Nephron progenitor cell (in vitro differentiated cells): ENCODE measurements around the gene GRIN1.

Experiments
- DNase-seq: peaks from one replicate; pipeline ENCODE4 v3.0.0; 2021
- H3K27ac Mint-ChIP-seq: 2 replicates; pipeline ENCODE4 v1.8.0; 2021; ENCODE audit warnings: mild to moderate bottlenecking, moderate library complexity, mixed read lengths
- H3K27me3 Mint-ChIP-seq: 2 replicates; pipeline ENCODE4 v1.8.0; 2021; ENCODE audit warnings: mild to moderate bottlenecking, low read depth, mixed read lengths; ENCODE audit not compliant: poor library complexity
- H3K36me3 Mint-ChIP-seq: 2 replicates; pipeline ENCODE4 v1.8.0; 2021; ENCODE audit warnings: low read depth, mixed read lengths
- H3K4me1 Mint-ChIP-seq: 2 replicates; pipeline ENCODE4 v1.8.0; 2021; ENCODE audit warnings: mixed read lengths
- H3K4me3 Mint-ChIP-seq: 2 replicates; pipeline ENCODE4 v1.8.0; 2021; ENCODE audit warnings: mild to moderate bottlenecking, moderate library complexity, mixed read lengths
- H3K9me3 Mint-ChIP-seq: 2 replicates; pipeline ENCODE4 v1.8.0; 2021; ENCODE audit warnings: mild to moderate bottlenecking, moderate library complexity, mixed read lengths
- CTCF ChIP-seq: fragments of 200-600 bp; sonication (generic); IDR thresholded peaks from 2 replicates; pipeline ENCODE4 v1.5.0; 2021; ENCODE audit warnings: antibody characterized with exemption

The GRIN1 gene

GRCh38 chr9:137107982-137108381 is 31.0 kb upstream of the GRIN1 start:
- Mint-ChIP-seq H3K4me3 (no peak overlapping the region), H3K36me3 (no peaks in the 10 kb centered on the region), H3K27me3 (peaks cover 3% of the 10 kb centered on the region), H3K4me1 (no peaks in the 10 kb centered on the region), H3K9me3 (no peaks in the 10 kb centered on the region), H3K27ac (no peak overlapping the region)
- no peak for DNase-seq
- TF ChIP-seq CTCF, result no peak

- TF ChIP-seq CTCF, result no peak
- Mint-ChIP-seq H3K27ac (no peak overlapping the region), H3K36me3 (no peaks in the 10 kb centered on the region), H3K4me1 (no peaks in the 10 kb centered on the region), H3K4me3 (no peak overlapping the region), H3K9me3 (no peaks in the 10 kb centered on the region), H3K27me3 (peaks cover 11% of the 10 kb centered on the region)
- no peak for DNase-seq
Observed at GRCh38 chr9:137108608-137109249, 30.2 kb upstream of the GRIN1 start.

- no peaks in the 10 kb centered on the region for H3K36me3 Mint-ChIP-seq
- H3K27ac Mint-ChIP-seq, result no peak overlapping the region
- H3K27me3 Mint-ChIP-seq, result peaks cover 11% of the 10 kb centered on the region
- no peak for TF ChIP-seq CTCF
- no peak for DNase-seq
- no peak overlapping the region for H3K4me3 Mint-ChIP-seq
- no peaks in the 10 kb centered on the region for H3K4me1 Mint-ChIP-seq
- no peaks in the 10 kb centered on the region for H3K9me3 Mint-ChIP-seq
Observed at GRCh38 chr9:137109250-137110146, 29.5 kb upstream of the GRIN1 start.

- Mint-ChIP-seq H3K9me3 (no peaks in the 10 kb centered on the region), H3K27me3 (peaks cover 16% of the 10 kb centered on the region), H3K36me3 (no peaks in the 10 kb centered on the region), H3K4me1 (no peaks in the 10 kb centered on the region), H3K27ac (no peak overlapping the region), H3K4me3 (no peak overlapping the region)
- DNase-seq, result no peak
- no peak for TF ChIP-seq CTCF
Observed at GRCh38 chr9:137110147-137110910, 28.6 kb upstream of the GRIN1 start.

- no peak for TF ChIP-seq CTCF
- H3K4me1 Mint-ChIP-seq, result no peaks in the 10 kb centered on the region
- no peaks in the 10 kb centered on the region for H3K9me3 Mint-ChIP-seq
- H3K27me3 Mint-ChIP-seq, result peaks cover 24% of the 10 kb centered on the region
- no peak overlapping the region for H3K4me3 Mint-ChIP-seq
- no peak overlapping the region for H3K27ac Mint-ChIP-seq
- DNase-seq, result no peak
- H3K36me3 Mint-ChIP-seq, result no peaks in the 10 kb centered on the region
Observed at GRCh38 chr9:137110911-137111787, 27.8 kb upstream of the GRIN1 start.
